ENCODE data around the gene CPNE6. TPM values are rescaled to one million over a fixed set of nuclear protein-coding genes. Genes with fewer than 3 reads are reported as not detected.

Gene CPNE6
- total and polyA plus RNA-seq, 4 donors, result 0.05 to 0.17 TPM; not detected in 2

- Histone ChIP-seq H3K27ac (ENCODE audit: low read depth in 1 of 2, low read length in 2 of 2) (no peak overlapping the region), H3K9me3 (ENCODE audit: control insufficient read depth in 4 of 4, low read length in 3 of 4) (no peaks in the 10 kb centered on the region), H3K9ac (ENCODE audit: low read depth in 1 of 2, low read length in 2 of 2) (no peak overlapping the region), H3K27me3 (ENCODE audit: control insufficient read depth in 4 of 4, insufficient read depth in 4 of 4, low read length in 3 of 4) (no peaks in the 10 kb centered on the region), H3K4me3 (ENCODE audit: low read depth in 1 of 3, low read length in 3 of 3) (no peak overlapping the region), H3K36me3 (ENCODE audit: control insufficient read depth in 4 of 4, insufficient read depth in 3 of 4, low read depth in 1 of 4, low read length in 3 of 4) (no peaks in the 10 kb centered on the region), H3K4me1 (ENCODE audit: control insufficient read depth in 4 of 4, insufficient read depth in 4 of 4, low read length in 3 of 4) (peaks cover 22 to 61% (median 43%) of the 10 kb centered on the region in 4 donors)
- TF ChIP-seq HNF4A (conservative IDR thresholded peaks at IDR 0.05) (peak in 1 of 2 donors; percentile 37), CTCF (IDR thresholded peaks at IDR 0.05; ENCODE audit: low read depth, low read length, missing input control) (no peak)
- WGBS, result 41% methylated on average over 2 of the region's 2 CpGs
- no peak for DNase-seq (ENCODE audit: low spot score)
These were observed 14.1 kb upstream of the CPNE6 start for GRCh38 chr14:24057271-24057670.

GRCh38 chr14:24057867-24058259 lies 13.5 kb upstream of the CPNE6 start:
- H3K4me1 ChIP-seq (ENCODE audit: control insufficient read depth in 4 of 4, insufficient read depth in 4 of 4, low read length in 3 of 4), result peaks cover 23 to 65% (median 46%) of the 10 kb centered on the region in 4 donors
- no peak overlapping the region for H3K9ac ChIP-seq (ENCODE audit: low read depth in 1 of 2, low read length in 2 of 2)
- no peak for DNase-seq (ENCODE audit: low spot score)
- no peak overlapping the region for H3K4me3 ChIP-seq (ENCODE audit: low read depth in 1 of 3, low read length in 3 of 3)
- H3K27me3 ChIP-seq (ENCODE audit: control insufficient read depth in 4 of 4, insufficient read depth in 4 of 4, low read length in 3 of 4), result no peaks in the 10 kb centered on the region
- TF ChIP-seq HNF4G (IDR thresholded peaks at IDR 0.05) (no peak), RXRA (IDR thresholded peaks at IDR 0.05) (no peak), FOXA2 (IDR thresholded peaks at IDR 0.05) (no peak), SP1 (IDR thresholded peaks at IDR 0.05) (no peak), GABPA (IDR thresholded peaks at IDR 0.05 in 1 of 2, conservative IDR thresholded peaks at IDR 0.05 in 1 of 2) (no peak), ATF3 (IDR thresholded peaks at IDR 0.05) (no peak), TAF1 (conservative IDR thresholded peaks at IDR 0.05) (no peak)
- H3K9me3 ChIP-seq (ENCODE audit: control insufficient read depth in 4 of 4, low read length in 3 of 4), result no peaks in the 10 kb centered on the region
- WGBS, result 62% methylated on average over 14 of the region's 14 CpGs
- H3K27ac ChIP-seq (ENCODE audit: low read depth in 1 of 2, low read length in 2 of 2), result no peak overlapping the region
- H3K36me3 ChIP-seq (ENCODE audit: control insufficient read depth in 4 of 4, insufficient read depth in 3 of 4, low read depth in 1 of 4, low read length in 3 of 4), result no peaks in the 10 kb centered on the region

- WGBS, result 41% methylated on average over 7 of the region's 7 CpGs
- TF ChIP-seq ZBTB33 (IDR thresholded peaks at IDR 0.05) (no peak), FOXA1 (IDR thresholded peaks at IDR 0.05) (no peak), ATF3 (IDR thresholded peaks at IDR 0.05) (no peak), NR2F2 (IDR thresholded peaks at IDR 0.05) (no peak), RAD21 (IDR thresholded peaks at IDR 0.05) (peak; percentile 100), GABPA (IDR thresholded peaks at IDR 0.05 in 1 of 2, conservative IDR thresholded peaks at IDR 0.05 in 1 of 2) (no peak), EGR1 (IDR thresholded peaks at IDR 0.05; ENCODE audit: low read depth in 2 of 2) (no peak), CTCF (IDR thresholded peaks at IDR 0.05; ENCODE audit: low read depth, low read length, missing input control) (peak; percentile 98), YY1 (IDR thresholded peaks at IDR 0.05) (no peak), HNF4G (IDR thresholded peaks at IDR 0.05) (no peak), MAX (IDR thresholded peaks at IDR 0.05) (no peak), HNF4A (conservative IDR thresholded peaks at IDR 0.05) (peak; percentile 7 to 9)
These were observed 13.0 kb upstream of the CPNE6 start for GRCh38 chr14:24058260-24058950.

More at GRCh38 chr14:24058260-24058950, 13.0 kb upstream of the CPNE6 start:
- Histone ChIP-seq H3K4me1 (ENCODE audit: control insufficient read depth in 4 of 4, insufficient read depth in 4 of 4, low read length in 3 of 4) (peaks cover 27 to 69% (median 51%) of the 10 kb centered on the region in 4 donors), H3K36me3 (ENCODE audit: control insufficient read depth in 4 of 4, insufficient read depth in 3 of 4, low read depth in 1 of 4, low read length in 3 of 4) (no peaks in the 10 kb centered on the region), H3K9me3 (ENCODE audit: control insufficient read depth in 4 of 4, low read length in 3 of 4) (no peaks in the 10 kb centered on the region), H3K4me3 (ENCODE audit: low read depth in 1 of 3, low read length in 3 of 3) (no peak overlapping the region), H3K27me3 (ENCODE audit: control insufficient read depth in 4 of 4, insufficient read depth in 4 of 4, low read length in 3 of 4) (no peaks in the 10 kb centered on the region), H3K9ac (ENCODE audit: low read depth in 1 of 2, low read length in 2 of 2) (no peak overlapping the region), H3K27ac (ENCODE audit: low read depth in 1 of 2, low read length in 2 of 2) (no peak overlapping the region)
- peak; percentile 85 for DNase-seq (ENCODE audit: low spot score)
